Glutamatergic neuron (in vitro differentiated cells): ENCODE data around the gene TEX22. TPM values are rescaled to one million over a fixed set of nuclear protein-coding genes. Genes with fewer than 3 reads are reported as not detected.

Experiments
- DNase-seq: peaks from one replicate; pipeline ENCODE4 v3.0.0; 2022
- H3K27ac Mint-ChIP-seq: one replicate; pipeline ENCODE4 v1.8.0; 2020; ENCODE audit warnings: mild to moderate bottlenecking, mixed read lengths, inconsistent platforms; ENCODE audit not compliant: unreplicated experiment
- H3K27me3 Mint-ChIP-seq: one replicate; pipeline ENCODE4 v1.8.0; 2020; ENCODE audit warnings: mild to moderate bottlenecking, moderate library complexity, mixed read lengths, inconsistent platforms; ENCODE audit not compliant: unreplicated experiment
- H3K36me3 Mint-ChIP-seq: one replicate; pipeline ENCODE4 v1.8.0; 2020; ENCODE audit warnings: mild to moderate bottlenecking, mixed read lengths, inconsistent platforms; ENCODE audit not compliant: unreplicated experiment
- H3K4me1 Mint-ChIP-seq: one replicate; pipeline ENCODE4 v1.8.0; 2020; ENCODE audit warnings: mild to moderate bottlenecking, low read depth, mixed read lengths, inconsistent platforms; ENCODE audit not compliant: unreplicated experiment
- H3K4me3 Mint-ChIP-seq: one replicate; pipeline ENCODE4 v1.8.0; 2020; ENCODE audit warnings: mild to moderate bottlenecking, mixed read lengths, inconsistent platforms; ENCODE audit not compliant: unreplicated experiment
- H3K9me3 Mint-ChIP-seq: one replicate; pipeline ENCODE4 v1.8.0; 2020; ENCODE audit warnings: mild to moderate bottlenecking, moderate library complexity, mixed read lengths, inconsistent platforms; ENCODE audit not compliant: unreplicated experiment
- CTCF ChIP-seq: fragments of 200-600 bp; sonication (generic); IDR thresholded peaks from one replicate; pipeline ENCODE4 v1.5.0; 2021; ENCODE audit not compliant: partially characterized antibody, unreplicated experiment
- total RNA-seq: library from RNA; stranded (reverse); fragmentation: NEBNext Ultra II Directional; extraction: Animal tissue kit (Norgen Biotek cat#: 25700); gene quantifications from one replicate; pipeline ENCODE4 v1.2.1, GENCODE V29; 2021; ENCODE audit not compliant: unreplicated experiment

The TEX22 gene
- total RNA-seq, 1 donor from 2014 or later: 2.7 TPM

GRCh38 chr14:105456736-105457617 is 58.6 kb downstream of the TEX22 start:
- H3K4me3 Mint-ChIP-seq: no peak overlapping the region

GRCh38 chr14:105458010-105458409 is 59.7 kb downstream of the TEX22 start:
- Mint-ChIP-seq H3K36me3 (no peaks in the 10 kb centered on the region), H3K4me3 (no peak overlapping the region), H3K4me1 (no peaks in the 10 kb centered on the region), H3K27me3 (peaks cover 6% of the 10 kb centered on the region), H3K27ac (no peak overlapping the region), H3K9me3 (peaks cover 9% of the 10 kb centered on the region)
- no peak for DNase-seq
- no peak for TF ChIP-seq CTCF

More at GRCh38 chr14:105456736-105457617, 58.6 kb downstream of the TEX22 start:
- no peaks in the 10 kb centered on the region for H3K4me1 Mint-ChIP-seq
- no peak overlapping the region for H3K27ac Mint-ChIP-seq
- H3K27me3 Mint-ChIP-seq: peaks cover 6% of the 10 kb centered on the region
- H3K9me3 Mint-ChIP-seq: peaks cover 11% of the 10 kb centered on the region
- DNase-seq: peak; percentile 15
- H3K36me3 Mint-ChIP-seq: no peaks in the 10 kb centered on the region
- TF ChIP-seq CTCF: no peak

- Mint-ChIP-seq H3K4me3 (no peak overlapping the region), H3K27ac (no peak overlapping the region), H3K27me3 (peaks cover 4% of the 10 kb centered on the region), H3K4me1 (no peaks in the 10 kb centered on the region), H3K9me3 (peaks cover 9% of the 10 kb centered on the region), H3K36me3 (no peaks in the 10 kb centered on the region)
- no peak for TF ChIP-seq CTCF
- DNase-seq: no peak
These were observed 60.2 kb downstream of the TEX22 start for GRCh38 chr14:105458571-105458970.

- Mint-ChIP-seq H3K36me3 (no peaks in the 10 kb centered on the region), H3K27ac (no peak overlapping the region), H3K4me1 (no peaks in the 10 kb centered on the region), H3K27me3 (peaks cover 4% of the 10 kb centered on the region), H3K4me3 (no peak overlapping the region), H3K9me3 (peaks cover 11% of the 10 kb centered on the region)
- DNase-seq: no peak
- TF ChIP-seq CTCF: no peak
These were observed 61.8 kb downstream of the TEX22 start for GRCh38 chr14:105460116-105460515.

GRCh38 chr14:105460616-105461015 is 62.3 kb downstream of the TEX22 start:
- H3K36me3 Mint-ChIP-seq: no peaks in the 10 kb centered on the region
- H3K4me3 Mint-ChIP-seq: no peak overlapping the region
- no peak for TF ChIP-seq CTCF
- no peak for DNase-seq
- H3K9me3 Mint-ChIP-seq: peaks cover 10% of the 10 kb centered on the region
- H3K27ac Mint-ChIP-seq: no peak overlapping the region
- peaks cover 1% of the 10 kb centered on the region for H3K27me3 Mint-ChIP-seq
- H3K4me1 Mint-ChIP-seq: no peaks in the 10 kb centered on the region
